Natural killer cell (primary cell): ENCODE results near the gene SLC35F3. TPM values are rescaled to one million over a fixed set of nuclear protein-coding genes. Genes with fewer than 3 reads are reported as not detected.

Experiments used
- ATAC-seq, 3 donors: fragments of 150-1000 bp in 2 of 3; fragments of 200-7000 bp in 1 of 3; cut with Tn5 transposase; 1 replicate in 1 of 3; 2 replicates in 2 of 3; pipeline ENCODE4 v1.10.0; 2021; ENCODE audit warnings: mild to moderate bottlenecking in 2 of 3, moderate library complexity in 2 of 3
- DNase-seq, 2 donors: peaks; one replicate each; pipeline versions ENCODE4 v3.0.0 to v3.0.0-alpha.2; 2013 to 2021; ENCODE audit warnings: mixed read lengths in 1 of 2
- H3K27ac ChIP-seq: one replicate; pipeline ENCODE4 v1.5.1; 2013; ENCODE audit warnings: mild to moderate bottlenecking, low read length
- H3K27me3 ChIP-seq: one replicate; pipeline ENCODE4 v1.6.1; 2013; ENCODE audit warnings: low read length; ENCODE audit not compliant: control insufficient read depth, insufficient read depth
- H3K36me3 ChIP-seq: one replicate; pipeline ENCODE4 v1.6.1; 2013; ENCODE audit warnings: low read length; ENCODE audit not compliant: control insufficient read depth, insufficient read depth
- H3K4me1 ChIP-seq: one replicate; pipeline ENCODE4 v1.6.1; 2013; ENCODE audit warnings: low read length; ENCODE audit not compliant: control insufficient read depth, insufficient read depth
- H3K4me3 ChIP-seq: one replicate; pipeline ENCODE4 v1.5.1; 2013; ENCODE audit warnings: low read length
- H3K9me3 ChIP-seq: one replicate; pipeline ENCODE4 v1.6.1; 2013; ENCODE audit warnings: low read length; ENCODE audit not compliant: control insufficient read depth, insufficient read depth
- H3K27ac Mint-ChIP-seq, 2 donors: one replicate each; pipeline ENCODE4 v1.8.0; 2022; ENCODE audit warnings: mild to moderate bottlenecking in 2 of 2, mixed read lengths in 2 of 2, moderate library complexity in 1 of 2
- H3K27me3 Mint-ChIP-seq, 2 donors: one replicate each; pipeline ENCODE4 v1.8.0; 2022; ENCODE audit warnings: low read depth in 2 of 2, mixed read lengths in 2 of 2
- H3K36me3 Mint-ChIP-seq: one replicate; pipeline ENCODE4 v1.8.0; 2022; ENCODE audit warnings: mixed read lengths
- H3K4me1 Mint-ChIP-seq, 2 donors: one replicate each; pipeline ENCODE4 v1.8.0; 2022; ENCODE audit warnings: mixed read lengths in 2 of 2
- H3K4me3 Mint-ChIP-seq: one replicate; pipeline ENCODE4 v1.8.0; 2022; ENCODE audit warnings: mild to moderate bottlenecking, moderate library complexity, mixed read lengths
- H3K9me3 Mint-ChIP-seq, 2 donors: one replicate each; pipeline ENCODE4 v1.8.0; 2022; ENCODE audit warnings: mixed read lengths in 2 of 2
- CTCF ChIP-seq: fragments of 200-600 bp; IDR thresholded peaks from one replicate; pipeline ENCODE4 v1.8.0; 2022; ENCODE audit warnings: antibody characterized with exemption
- WGBS: methylation state at CpG from one replicate; pipeline ENCODE4 v1.1.7; 2013; ENCODE audit warnings: missing lambda C conversion rate; ENCODE audit not compliant: insufficient coverage; 5-methylcytosine and 5-hydroxymethylcytosine counted together
- intact Hi-C: fragments of 100-400 bp; cut with micrococcal nuclease; formaldehyde crosslinking; loops from one replicate; pipeline ENCODE4 v1.14.2; 2022
- total RNA-seq, 4 donors: library from RNA; stranded (reverse); fragments of 120-200 nt in 1 of 4; gene quantifications; one replicate each; pipeline versions ENCODE4 v1.2.3 to v1.2.4, GENCODE V29; 2013 to 2022

Gene SLC35F3
- total RNA-seq, 3 donors from 2014 or later (not counting 1 experiment from before 2014, with no cell fraction given): not detected

- Mint-ChIP-seq H3K36me3 (peaks cover 6% of the 10 kb centered on the region), H3K27ac (no peak overlapping the region), H3K9me3 (no peaks in the 10 kb centered on the region), H3K27me3 (no peaks in the 10 kb centered on the region), H3K4me3 (no peak overlapping the region), H3K4me1 (peaks cover 31 to 34% of the 10 kb centered on the region in 2 donors)
- DNase-seq (no peak), ATAC-seq (no peak)
- peaks cover 6% of the 10 kb centered on the region for H3K36me3 ChIP-seq
- WGBS: 100% methylated on average over 2 of the region's 2 CpGs
- no peaks in the 10 kb centered on the region for H3K27me3 ChIP-seq
- no peak for TF ChIP-seq CTCF
- H3K9me3 ChIP-seq: no peaks in the 10 kb centered on the region
- no peak overlapping the region for H3K27ac ChIP-seq
- H3K4me3 ChIP-seq: no peak overlapping the region
- intact Hi-C loops: loop anchor here (10.0 kb wide), 1 partner anchor 1133 kb away; the partner anchor contains the start of gene B3GALNT2
- H3K4me1 ChIP-seq: peaks cover 16% of the 10 kb centered on the region
Observed at GRCh38 chr1:234371414-234371813, 466.9 kb downstream of the SLC35F3 start.

- intact Hi-C loops: loop anchor here (2.0 to 10.0 kb wide), 2 partner anchors 107 to 1133 kb away; partner anchors contain the start of genes B3GALNT2 and TARBP1
- 73% methylated on average over 8 of the region's 9 CpGs for WGBS
Observed at GRCh38 chr1:234372011-234372757, 467.7 kb downstream of the SLC35F3 start.

GRCh38 chr1:234373064-234373958, 468.8 kb downstream of the SLC35F3 start, which contains the start of gene COA6:
Gene COA6 (plus strand): TSS chr1:234373456. CDS start chr1:234373467, 11 bp downstream.
- DNase-seq: peak; percentile 89 to 95
- H3K36me3 Mint-ChIP-seq: peaks cover 17% of the 10 kb centered on the region
- no peaks in the 10 kb centered on the region for H3K27me3 ChIP-seq
- ATAC-seq: peak; percentile 87 to 95 (median 90)
- WGBS: under 1% methylated on average over 62 of the region's 62 CpGs
- TF ChIP-seq CTCF: no peak
- H3K4me1 ChIP-seq: peaks cover 16% of the 10 kb centered on the region
- H3K36me3 ChIP-seq: peaks cover 13% of the 10 kb centered on the region
- intact Hi-C loops: loop anchor here (1.0 to 10.0 kb wide), 3 partner anchors 27 to 1131 kb away; partner anchors contain the start of genes B3GALNT2 and TARBP1
- no peaks in the 10 kb centered on the region for H3K9me3 Mint-ChIP-seq
- H3K27me3 Mint-ChIP-seq: no peaks in the 10 kb centered on the region
- H3K9me3 ChIP-seq: no peaks in the 10 kb centered on the region
- peak within 1 kb of the TSS; percentile 68 for H3K4me3 ChIP-seq
- H3K4me3 Mint-ChIP-seq: peak within 1 kb of the TSS; percentile 98
- H3K27ac Mint-ChIP-seq: peak within 1 kb of the TSS; percentile 98 to 99
- H3K4me1 Mint-ChIP-seq: peaks cover 45 to 51% of the 10 kb centered on the region in 2 donors
- H3K27ac ChIP-seq: peak within 1 kb of the TSS; percentile 93

More at GRCh38 chr1:234372011-234372757, 467.7 kb downstream of the SLC35F3 start:
- H3K4me1 ChIP-seq: peaks cover 16% of the 10 kb centered on the region
- Mint-ChIP-seq H3K4me3 (peak overlapping the region; percentile 98), H3K36me3 (peaks cover 10% of the 10 kb centered on the region), H3K4me1 (peaks cover 36 to 40% of the 10 kb centered on the region in 2 donors), H3K27ac (peak overlapping the region; percentile 98 to 99), H3K27me3 (no peaks in the 10 kb centered on the region), H3K9me3 (no peaks in the 10 kb centered on the region)
- no peak overlapping the region for H3K27ac ChIP-seq
- no peak for TF ChIP-seq CTCF
- no peaks in the 10 kb centered on the region for H3K27me3 ChIP-seq
- H3K36me3 ChIP-seq: peaks cover 10% of the 10 kb centered on the region
- H3K9me3 ChIP-seq: no peaks in the 10 kb centered on the region
- peak in 1 of 2 donors; percentile 12 for DNase-seq
- no peak for ATAC-seq
- H3K4me3 ChIP-seq: peak overlapping the region; percentile 68
